Stimulated activated CD4-positive, alpha-beta T cell treated with anti-CD3 and anti-CD28 coated beads, Interleukin-1b, Interleukin-23, amount 100 ng/mL, for 24 hours (primary cell): Measurements from ENCODE around the gene GABRR2.
A peak's percentile ranks its signal among the peaks of the same experiment; 100 is the strongest.
"Not testable (repeated sequence)": the region's sequence is repeated elsewhere in the genome, so short reads cannot be mapped to it uniquely, and the experiment has no call there.

Experiments used
- DNase-seq, 4 experiments: peaks; one replicate each; pipeline ENCODE4 v3.0.0-alpha.2; 2020; ENCODE audit warnings: low read depth in 4 of 4, low spot score in 1 of 4

The GABRR2 gene

GRCh38 chr6:89324304-89324703 lies 9.2 kb upstream of the GABRR2 start:
- DNase-seq, result no peak

GRCh38 chr6:89323511-89323971 lies 8.4 kb upstream of the GABRR2 start:
- no peak for DNase-seq

- DNase-seq, result no peak
Measured at GRCh38 chr6:89321131-89321970, 6.3 kb upstream of the GABRR2 start.

- no peak for DNase-seq
Measured at GRCh38 chr6:89320012-89320559, 5.0 kb upstream of the GABRR2 start.

- no peak for DNase-seq
Measured at GRCh38 chr6:89317067-89317466, 2.0 kb upstream of the GABRR2 start.

DNA sequence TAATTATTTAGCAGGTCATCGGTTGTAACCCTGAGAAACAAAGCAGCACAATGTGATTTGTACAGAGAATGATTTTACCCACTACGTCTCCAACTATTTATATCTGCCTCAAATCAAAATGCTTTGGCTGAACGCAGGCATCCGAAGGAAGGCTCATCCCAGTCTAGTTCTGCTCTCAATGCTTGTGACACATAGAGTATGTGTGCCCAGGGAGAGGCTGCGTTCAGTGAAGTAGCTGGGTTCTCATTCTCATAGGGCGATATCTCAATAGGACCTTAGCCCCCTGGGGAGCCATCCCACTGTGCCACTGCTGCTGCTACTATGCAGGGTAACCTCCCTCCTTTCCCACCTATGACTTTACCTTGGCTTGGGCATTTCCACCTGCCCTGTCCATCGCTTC lies 407 bp downstream of the GABRR2 start:
- no peak for DNase-seq

DNA sequence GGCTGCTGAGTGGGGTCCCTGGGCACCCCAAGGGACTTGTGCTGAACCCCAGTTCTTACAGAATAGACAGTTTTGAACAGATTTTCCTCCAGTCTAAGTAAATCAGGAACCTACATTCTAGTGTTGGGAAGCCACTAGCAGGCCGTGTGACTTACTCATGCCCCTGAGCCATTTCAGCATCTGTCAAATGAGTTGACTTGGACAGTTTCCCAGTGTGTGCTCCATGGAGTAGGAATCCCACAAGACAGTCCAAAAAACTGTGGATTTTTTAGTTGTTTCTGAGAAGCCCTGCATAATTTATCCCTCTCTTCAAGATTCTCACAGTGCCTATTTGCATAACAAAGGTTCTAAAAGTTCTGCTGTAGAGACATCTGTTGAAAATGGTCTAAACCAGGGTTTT lies 2.1 kb downstream of the GABRR2 start:
- no peak for DNase-seq

GRCh38 chr6:89311853-89312531 lies 3.1 kb downstream of the GABRR2 start:
- no peak for DNase-seq

DNA sequence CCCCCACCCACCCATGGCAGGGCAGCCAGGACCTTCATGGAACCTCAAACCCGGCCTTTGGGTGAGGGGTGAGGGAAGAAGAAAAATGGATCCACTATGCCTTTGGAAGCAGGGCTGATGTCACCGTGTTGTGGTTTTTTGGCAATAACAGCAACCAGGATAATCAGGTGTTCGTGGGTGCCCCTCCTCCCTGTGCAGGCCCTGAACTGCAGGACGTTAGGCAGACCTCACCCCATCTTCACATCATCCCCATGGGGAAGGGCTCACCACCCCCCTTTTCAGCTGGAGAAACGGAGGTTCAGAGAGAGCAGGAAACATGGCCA lies 3.6 kb downstream of the GABRR2 start:
- no peak for DNase-seq

DNA sequence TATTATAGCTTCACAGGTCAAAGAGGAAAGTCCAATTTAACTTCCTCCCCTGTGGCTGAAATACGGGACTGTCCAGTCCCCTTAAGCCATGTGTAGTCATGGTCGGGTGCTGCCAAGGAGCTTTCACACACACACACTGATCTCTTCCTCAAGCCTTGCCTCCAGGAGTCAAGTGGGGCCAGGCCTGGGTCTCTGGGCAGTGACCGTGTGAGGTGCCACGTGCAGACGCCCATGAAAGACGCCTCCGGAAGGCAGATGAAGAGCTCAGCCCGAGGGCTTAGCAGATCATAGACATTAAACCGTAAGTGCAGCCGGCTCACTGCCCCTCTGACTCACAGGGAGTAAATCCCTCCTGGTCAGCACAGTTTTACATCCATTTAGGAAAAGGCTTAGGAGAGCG lies 4.2 kb downstream of the GABRR2 start:
- no peak for DNase-seq

- no peak for DNase-seq
Measured at GRCh38 chr6:89308525-89309395, 6.3 kb downstream of the GABRR2 start.

DNA sequence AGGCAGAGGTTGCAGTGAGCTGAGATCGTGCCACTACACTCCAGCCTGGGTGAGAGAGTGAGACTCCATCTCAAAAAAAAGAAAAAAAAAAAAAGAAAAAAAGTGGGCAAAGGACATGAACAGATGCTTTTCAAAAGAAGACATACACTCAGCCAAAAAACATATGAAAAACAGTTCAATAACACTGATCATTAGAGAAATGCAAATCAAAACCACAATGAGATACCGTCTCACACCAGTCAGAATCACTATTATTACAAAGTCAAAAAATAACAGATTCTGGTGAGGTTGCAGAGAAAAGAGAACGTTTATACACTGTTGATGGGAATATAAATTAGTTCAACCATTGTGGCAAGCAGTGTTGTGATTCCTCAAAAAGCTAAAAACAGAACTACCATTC lies 10.6 kb downstream of the GABRR2 start:
- DNase-seq, result not testable (repeated sequence)

- no peak for DNase-seq
Measured at GRCh38 chr6:89302936-89303335, 12.2 kb downstream of the GABRR2 start.

GRCh38 chr6:89302195-89302770 lies 12.8 kb downstream of the GABRR2 start:
- no peak for DNase-seq

DNA sequence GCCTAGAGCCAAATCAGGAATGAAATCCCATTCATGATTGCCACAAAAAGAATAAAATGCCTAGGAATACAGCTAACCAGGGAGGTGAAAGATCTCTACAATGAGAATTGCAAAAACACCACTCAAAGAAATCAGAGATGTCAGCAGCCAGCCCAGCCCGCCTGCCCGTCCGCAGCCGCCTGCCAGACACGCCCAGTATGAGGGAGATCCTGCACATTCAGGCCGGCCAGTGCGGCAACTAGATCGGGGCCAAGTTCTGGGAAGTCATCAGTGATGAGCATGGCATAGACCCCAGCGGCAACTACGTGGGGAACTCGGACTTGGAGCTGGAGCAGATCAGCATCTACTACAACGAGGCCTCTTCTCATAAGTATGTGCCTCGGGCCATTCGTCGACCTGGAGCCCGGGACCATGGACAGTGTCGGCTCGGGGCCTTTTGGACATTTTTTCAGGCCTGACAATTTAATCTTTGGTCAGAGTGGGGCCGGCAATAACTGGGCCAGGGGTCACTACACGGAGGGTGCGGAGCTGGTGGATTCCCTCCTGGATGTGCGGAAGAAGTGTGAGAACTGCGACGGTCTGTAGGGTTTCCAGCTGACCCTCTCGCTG lies 13.4 kb downstream of the GABRR2 start:
- no peak for DNase-seq

DNA sequence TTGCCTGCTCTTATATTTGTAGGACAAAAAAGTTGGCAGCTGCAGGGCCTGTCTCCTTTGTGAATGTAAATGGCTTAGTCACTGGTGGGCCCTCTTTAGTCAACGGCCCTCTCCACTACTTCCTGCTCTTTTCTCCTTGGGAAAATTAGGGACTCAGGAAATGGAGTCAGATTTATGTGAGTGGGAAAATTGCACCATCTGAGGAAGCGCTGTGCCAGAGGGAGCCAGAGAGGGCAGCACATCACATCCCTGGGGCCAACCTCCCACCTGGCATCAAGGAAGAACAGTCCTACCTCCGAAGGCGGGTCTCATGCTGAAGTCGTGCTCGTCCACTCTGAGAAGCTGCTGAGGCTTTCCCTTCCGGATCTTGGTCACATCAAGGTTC lies 15.6 kb downstream of the GABRR2 start:
- DNase-seq, result no peak

- DNase-seq, result peak in 1 of 4 experiments; percentile 14
Measured at GRCh38 chr6:89298680-89299465, 16.2 kb downstream of the GABRR2 start.

- peak in 3 of 4 experiments; percentile 23 to 30 (median 24) for DNase-seq
Measured at GRCh38 chr6:89297695-89298351, 17.3 kb downstream of the GABRR2 start.

- no peak for DNase-seq
Measured at GRCh38 chr6:89295981-89296380, 19.1 kb downstream of the GABRR2 start.
